A673 (cell line): Measurements from ENCODE around the gene KANSL1.

Experiments
- EZH2 ChIP-seq: fragments of 200-600 bp; sonication (generic); IDR thresholded peaks from 2 replicates; pipeline ENCODE4 v1.6.1; 2017; ENCODE audit warnings: borderline replicate concordance, low read depth, mild to moderate bottlenecking, mixed read lengths, antibody characterized with exemption, low read length; ENCODE audit not compliant: poor library complexity, severe bottlenecking
- TF ChIP-seq, protein P1 (sequence below): fragments of 300-800, 200-600 bp; sonication (generic); conservative IDR thresholded peaks from 2 replicates; pipeline ENCODE4 v1.5.1; 2017; ENCODE audit warnings: low read depth, mild to moderate bottlenecking, antibody characterized with exemption, low read length, moderate library complexity, mixed read lengths

GRCh38 chr17:46163316-46163715 is 29.9 kb downstream of the KANSL1 start:
- TF ChIP-seq, protein P1, sequence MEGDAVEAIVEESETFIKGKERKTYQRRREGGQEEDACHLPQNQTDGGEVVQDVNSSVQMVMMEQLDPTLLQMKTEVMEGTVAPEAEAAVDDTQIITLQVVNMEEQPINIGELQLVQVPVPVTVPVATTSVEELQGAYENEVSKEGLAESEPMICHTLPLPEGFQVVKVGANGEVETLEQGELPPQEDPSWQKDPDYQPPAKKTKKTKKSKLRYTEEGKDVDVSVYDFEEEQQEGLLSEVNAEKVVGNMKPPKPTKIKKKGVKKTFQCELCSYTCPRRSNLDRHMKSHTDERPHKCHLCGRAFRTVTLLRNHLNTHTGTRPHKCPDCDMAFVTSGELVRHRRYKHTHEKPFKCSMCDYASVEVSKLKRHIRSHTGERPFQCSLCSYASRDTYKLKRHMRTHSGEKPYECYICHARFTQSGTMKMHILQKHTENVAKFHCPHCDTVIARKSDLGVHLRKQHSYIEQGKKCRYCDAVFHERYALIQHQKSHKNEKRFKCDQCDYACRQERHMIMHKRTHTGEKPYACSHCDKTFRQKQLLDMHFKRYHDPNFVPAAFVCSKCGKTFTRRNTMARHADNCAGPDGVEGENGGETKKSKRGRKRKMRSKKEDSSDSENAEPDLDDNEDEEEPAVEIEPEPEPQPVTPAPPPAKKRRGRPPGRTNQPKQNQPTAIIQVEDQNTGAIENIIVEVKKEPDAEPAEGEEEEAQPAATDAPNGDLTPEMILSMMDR = no peak
- no peak for TF ChIP-seq EZH2
